Dermis blood vessel endothelial cell (primary cell): ENCODE results near the gene CRNKL1. TPM values are rescaled to one million over a fixed set of nuclear protein-coding genes. Genes with fewer than 3 reads are reported as not detected.
"Not testable (repeated sequence)": the region's sequence is repeated elsewhere in the genome, so short reads cannot be mapped to it uniquely, and the experiment has no call there.

Experiments
- DNase-seq: peaks from one replicate; pipeline ENCODE4 v3.0.0; 2010
- total RNA-seq: library from RNA; depleted of rRNA; stranded (reverse); fragments of >200 nt; gene quantifications from 2 replicates; pipeline ENCODE4 v1.2.3, GENCODE V29; 2014

The CRNKL1 gene
- total RNA-seq, 1 donor from 2014 or later: 39.5 TPM

DNA sequence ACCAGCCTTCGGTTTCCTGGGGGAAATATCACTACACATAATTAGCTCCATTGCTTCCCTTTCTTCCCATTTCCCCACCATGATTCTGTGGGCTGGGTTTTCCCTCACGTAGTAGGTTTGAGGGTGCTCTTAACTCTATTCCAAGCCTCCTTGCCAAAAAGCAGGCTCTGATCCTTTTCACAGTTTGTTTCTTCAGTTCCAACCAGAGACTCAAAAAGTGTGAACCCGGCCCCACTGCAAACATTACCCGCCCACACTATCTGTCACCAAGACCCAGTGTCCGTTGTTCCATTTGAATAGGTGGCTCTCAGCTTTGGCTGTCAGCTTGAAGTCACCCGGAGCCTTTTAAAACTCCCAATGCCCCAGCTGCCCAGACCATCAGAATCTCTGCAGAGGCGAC is 46.9 kb downstream of the CRNKL1 start:
- no peak for DNase-seq

DNA sequence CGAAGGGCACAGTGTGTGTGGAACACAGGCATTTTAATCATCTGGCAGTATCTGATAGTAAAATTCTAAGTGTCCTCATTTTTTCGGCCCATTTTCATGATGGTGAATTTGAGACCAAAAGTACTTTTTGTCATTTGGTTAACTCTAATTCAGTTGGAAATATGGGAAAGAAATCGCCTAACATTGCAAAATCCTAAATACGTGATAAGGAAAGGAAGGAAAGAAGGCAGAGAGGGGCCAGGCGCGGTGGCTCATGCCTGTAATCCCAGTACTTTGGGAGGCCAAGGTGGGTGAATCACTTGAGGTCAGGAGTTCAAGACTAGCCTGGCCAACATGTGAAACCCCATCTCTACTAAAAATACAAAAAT is 48.3 kb downstream of the CRNKL1 start:
- not testable (repeated sequence) for DNase-seq

DNA sequence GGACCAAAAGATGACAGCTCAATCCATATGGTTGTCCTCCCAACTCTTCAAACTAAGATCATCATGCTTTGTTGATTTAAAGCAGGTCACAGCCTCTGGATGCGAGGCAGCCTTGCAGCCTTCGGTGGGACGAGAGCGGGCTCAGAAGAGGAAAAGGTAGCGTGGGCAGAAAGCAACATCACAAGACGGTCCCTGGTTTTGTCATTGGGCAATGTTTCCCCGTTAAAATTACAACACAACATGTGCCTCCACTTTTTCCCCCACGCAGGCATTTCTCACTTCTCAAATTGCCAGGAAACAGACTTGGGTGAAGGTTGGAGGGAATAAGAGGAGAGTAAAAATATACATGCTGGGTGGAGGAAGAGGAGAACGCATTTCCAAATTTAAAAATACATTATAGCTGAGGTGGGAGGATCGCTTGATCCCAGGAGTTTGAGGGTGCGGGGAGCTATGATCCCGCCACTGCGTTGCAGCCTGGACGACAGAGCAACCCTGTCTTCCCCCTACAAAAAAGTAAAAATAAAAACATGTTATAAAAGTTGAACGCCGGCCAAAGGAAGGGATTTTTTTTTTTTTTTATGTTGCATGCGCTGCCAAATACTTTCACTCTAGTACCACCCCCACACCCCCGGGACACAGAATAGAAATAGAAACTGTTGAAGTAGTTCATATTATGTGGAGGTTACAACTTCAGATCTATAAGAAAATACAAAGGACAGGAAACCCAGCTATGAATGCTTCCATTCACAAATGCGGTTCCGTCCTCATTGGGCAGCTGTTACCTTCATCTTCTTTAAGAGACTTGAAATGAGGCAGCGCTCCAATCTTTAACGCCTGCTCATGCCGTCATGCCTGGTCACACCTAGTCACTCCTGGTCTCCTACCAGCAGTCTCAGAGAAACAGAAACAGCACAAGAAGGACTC is 49.0 kb downstream of the CRNKL1 start:
- peak; percentile 68 for DNase-seq

DNA sequence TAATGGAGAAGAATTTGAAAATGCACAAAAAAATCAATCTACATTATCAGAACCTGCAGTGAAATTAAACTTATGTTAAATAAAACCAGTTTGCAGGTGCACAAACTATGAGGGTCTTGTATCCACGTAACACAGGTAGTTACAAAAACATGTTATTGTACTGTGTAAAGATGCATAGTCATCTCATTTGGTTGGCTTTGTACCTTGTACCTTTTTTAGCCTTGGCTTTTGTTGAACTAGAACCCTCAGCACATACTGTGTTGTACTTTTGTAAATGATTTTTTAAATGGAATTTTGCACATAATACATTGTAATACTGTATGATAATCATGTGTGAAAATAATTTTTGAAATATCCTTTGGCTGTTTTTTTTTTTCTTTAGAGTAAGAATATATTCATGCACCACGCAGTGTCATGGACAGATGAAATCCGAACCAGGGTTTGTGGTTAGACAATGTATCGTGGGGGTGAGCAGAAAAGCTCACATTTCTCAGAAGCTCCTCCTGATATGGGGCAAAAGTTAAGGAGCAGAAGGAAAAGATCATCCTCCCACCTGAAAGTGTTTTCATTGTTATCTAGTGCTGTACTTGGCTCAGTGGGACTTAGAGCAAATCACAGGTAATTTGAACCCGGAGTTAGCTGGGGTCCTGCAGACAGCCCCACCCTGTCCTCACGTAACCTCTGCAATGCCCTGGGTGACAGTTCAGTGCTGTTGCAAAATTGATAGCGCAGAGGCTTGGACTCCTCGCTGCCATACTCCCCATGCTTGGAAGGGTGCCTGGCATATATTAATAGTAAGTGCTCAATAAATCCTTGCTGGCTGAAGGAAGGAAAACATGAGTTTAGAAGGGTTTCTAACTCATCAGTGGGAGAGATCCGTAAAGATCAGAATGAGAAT is 49.9 kb downstream of the CRNKL1 start:
- DNase-seq: no peak

DNA sequence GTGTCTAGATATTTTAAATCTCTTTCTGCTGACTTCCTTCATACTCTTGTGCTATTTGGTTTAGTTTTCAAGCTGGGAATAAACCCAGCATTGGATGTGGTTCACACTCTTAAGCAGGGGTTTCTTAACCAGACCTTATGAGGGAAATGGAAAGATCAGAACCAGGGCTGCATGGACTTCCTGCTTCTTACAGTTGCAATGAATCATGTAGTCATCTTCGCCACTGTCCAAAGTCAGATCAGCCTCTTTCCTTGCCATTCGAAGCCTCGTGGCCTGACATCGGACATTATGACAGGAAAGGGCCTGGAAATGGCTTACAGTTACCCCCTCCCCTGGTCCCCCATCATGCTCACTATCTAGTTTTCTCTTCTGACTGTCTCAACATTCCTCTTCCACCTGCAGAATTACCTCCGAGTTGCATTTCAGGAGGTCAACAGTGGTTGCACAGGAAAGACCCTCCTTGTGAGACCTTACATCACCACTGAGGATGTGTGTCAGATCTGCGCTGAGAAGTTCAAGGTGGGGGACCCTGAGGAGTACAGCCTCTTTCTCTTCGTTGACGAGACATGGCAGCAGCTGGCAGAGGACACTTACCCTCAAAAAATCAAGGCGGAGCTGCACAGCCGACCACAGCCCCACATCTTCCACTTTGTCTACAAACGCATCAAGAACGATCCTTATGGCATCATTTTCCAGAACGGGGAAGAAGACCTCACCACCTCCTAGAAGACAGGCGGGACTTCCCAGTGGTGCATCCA is 51.9 kb downstream of the CRNKL1 start:
- DNase-seq: no peak

DNA sequence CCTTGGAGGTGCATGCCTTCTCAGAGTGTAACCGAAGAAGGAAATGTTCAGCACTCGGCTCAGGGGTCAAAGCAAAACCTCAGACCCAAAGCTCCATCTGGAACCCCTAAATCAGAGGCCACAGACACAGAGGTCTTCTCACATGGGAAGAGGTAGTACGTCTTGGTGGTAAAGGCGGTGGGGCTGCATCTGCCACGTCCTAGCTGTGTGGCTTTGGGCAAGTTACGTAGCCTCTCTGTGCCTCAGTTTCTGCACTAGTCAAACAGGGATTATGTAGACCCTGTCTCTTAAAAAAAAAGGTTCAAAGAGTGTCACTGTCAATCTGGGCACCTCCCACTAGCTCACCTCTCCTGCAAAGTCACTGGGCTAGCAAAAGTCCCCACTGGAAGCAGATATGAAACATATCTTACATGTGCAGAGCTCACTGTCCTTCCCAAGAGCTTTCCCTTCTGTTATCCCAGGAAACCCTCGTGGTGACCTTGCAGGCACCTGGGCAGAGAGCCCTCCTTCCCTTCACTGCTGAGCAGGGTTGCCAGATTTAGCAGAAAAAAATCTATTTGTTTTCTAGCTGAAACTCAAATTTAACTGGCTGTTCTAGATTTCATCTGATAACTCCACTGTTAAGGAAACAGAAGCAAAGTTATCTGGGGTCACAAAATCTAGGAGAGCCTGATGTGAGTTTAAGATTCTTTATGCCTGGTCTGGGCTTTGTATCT is 53.1 kb downstream of the CRNKL1 start:
- DNase-seq: no peak

DNA sequence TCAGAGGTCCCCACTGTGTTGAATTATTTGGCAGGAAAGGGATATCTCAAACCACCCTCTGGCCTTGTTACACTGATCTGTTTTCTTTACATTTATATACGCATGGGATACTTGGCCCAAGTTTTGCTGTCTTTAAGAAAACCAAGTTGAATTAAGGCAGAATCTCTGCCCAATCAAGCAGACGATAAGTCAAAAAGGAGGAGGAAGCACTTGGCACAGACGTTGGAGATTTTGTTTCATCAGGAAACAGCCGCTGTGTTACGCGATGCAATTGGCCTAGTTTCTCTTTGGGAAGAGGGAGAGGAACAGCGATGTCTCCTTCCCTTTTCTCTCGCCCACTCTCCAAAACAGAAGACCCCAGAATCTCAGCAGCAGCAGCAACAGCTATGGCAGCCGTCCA is 55.3 kb downstream of the CRNKL1 start:
- DNase-seq: no peak

DNA sequence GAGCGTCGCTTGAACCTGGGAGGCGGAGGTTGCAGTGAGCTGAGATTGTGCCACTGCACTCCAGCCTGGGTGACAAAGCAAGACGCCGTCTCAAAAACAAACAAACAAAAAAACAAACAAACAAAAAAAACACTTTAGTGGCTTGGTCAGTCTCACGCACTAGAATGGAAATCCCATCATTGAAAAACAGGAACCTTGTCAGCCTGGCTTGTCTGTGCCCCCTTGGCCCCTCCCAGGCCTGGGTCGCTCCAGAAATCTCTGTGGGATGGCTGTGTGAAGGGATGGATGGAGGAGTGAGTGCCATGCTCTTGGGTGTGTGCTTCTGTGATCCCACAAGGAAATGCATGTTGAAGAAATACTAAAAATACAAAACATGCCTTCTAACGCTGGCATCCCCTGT is 56.0 kb downstream of the CRNKL1 start:
- no peak for DNase-seq

DNA sequence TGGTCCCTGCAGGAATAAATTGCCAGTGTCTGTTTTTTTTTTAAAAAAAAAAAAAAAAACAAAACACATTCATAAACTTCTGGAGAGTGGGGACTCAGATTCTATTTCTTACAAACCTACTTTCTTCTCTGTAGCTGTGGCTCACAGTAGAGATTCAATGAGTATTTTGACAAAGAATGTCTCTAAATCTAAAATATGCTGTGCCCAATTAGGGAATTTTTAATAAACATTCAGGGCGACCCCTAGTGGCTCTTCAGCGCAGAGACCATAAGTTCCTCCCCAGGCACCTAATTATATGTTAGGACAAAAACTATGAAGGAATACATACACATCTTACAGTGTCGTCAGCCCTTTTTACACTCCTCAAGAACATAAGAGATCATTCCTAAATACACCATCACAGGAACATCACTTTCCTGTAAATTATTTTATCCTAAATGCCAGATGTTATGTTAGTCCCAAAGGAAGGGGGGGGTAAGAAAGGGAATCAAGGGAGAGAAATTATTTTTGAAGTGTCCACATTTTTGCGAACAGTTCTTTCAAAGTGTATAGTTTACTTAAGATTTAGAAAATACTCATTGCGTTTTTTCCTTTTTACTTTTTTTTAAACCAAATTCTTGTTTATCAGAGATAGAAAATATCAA is 56.9 kb downstream of the CRNKL1 start:
- DNase-seq: peak; percentile 74

DNA sequence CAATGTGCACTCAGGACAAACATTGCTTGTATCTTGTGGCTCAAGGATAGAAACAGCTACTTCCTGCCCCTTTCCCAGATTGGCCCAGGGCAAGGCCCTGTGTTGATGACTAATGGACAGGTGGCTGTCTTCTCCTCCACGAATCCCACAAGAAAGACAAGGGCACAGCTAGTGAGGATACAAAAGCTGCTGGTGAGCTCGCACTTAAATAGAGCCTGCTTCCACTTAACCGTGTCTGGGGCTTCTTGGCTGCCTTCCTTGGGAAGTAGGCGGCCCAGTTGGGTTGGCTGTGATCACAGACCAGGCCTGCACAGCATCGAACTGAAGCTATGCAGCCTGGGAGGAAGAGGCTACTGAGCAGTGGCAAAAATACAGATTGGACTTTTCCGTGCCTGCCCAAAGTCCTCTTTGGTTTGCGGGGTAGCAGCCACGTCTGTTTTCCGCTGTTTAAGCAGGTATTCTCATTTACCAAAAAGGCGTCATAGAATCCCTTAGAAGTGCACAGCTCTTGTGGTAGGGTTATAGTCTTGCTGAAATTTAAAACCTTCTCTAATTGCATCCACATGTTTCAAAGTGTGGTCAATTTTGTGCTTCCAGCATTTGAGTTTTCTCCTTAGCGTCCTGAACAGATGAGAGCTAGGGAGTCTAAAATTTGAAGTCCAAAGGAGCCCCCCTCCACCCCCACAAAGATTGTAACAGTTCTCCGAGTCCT is 58.2 kb downstream of the CRNKL1 start:
- peak; percentile 76 for DNase-seq

DNA sequence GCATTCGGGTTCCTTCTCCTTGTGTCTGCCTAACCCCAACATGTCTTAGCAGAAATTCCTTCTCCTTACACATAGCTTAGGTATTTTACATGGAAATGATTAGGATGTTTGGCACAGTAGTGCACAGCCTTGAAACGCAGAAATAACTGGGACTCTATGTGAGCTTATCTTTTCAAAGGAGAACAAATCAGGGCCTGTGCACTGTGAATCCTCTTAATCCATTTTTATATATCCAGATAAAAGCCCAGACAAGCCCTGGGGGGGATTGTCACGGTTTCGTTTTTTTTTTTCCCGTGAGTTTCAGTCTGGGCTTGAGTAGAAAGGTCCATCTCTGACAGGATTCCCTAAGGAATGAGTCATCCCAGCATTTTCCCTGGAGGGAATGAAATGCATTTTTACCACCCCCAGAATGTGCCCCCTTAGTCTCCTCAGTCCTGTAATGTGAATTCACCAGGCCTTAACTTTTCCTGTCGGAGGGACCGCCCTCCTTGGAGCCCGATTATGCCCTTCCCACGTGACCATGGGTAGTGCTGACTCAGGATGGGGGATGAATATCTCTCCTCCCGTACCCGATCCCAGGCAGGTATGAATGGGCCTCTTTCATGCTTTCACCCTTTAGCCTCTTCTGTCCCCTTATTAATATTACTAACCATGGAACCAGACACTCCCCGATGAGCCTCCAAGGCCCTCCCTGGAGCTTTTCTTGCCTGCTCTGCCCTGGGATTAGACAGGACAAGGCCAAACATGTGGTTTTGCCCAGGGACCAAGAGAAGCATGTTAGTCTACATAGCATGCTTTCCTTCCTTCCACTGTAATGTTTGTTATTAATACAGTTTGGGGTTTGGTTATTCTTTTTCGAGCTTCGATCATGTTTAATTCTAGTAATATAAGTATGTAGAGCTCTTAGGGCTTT is 59.0 kb downstream of the CRNKL1 start:
- peak; percentile 83 for DNase-seq

DNA sequence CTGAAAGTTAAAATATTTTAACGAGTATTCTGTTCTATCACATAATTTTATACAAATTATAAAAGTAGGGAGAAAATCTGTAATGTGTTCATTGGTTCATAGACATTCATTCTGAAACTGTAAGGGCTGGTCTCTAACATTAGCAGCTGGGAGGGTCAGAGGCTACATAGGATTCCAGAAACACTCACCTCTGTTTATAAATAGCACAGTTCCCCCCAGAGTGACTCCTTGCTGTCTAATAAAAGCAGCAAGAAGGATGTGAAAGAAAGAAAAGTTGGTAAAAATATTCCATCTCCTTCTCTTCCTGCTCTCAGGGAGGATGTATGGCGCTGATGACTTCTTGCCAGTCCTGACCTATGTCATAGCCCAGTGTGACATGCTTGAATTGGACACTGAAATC is 60.4 kb downstream of the CRNKL1 start:
- peak; percentile 13 for DNase-seq

DNA sequence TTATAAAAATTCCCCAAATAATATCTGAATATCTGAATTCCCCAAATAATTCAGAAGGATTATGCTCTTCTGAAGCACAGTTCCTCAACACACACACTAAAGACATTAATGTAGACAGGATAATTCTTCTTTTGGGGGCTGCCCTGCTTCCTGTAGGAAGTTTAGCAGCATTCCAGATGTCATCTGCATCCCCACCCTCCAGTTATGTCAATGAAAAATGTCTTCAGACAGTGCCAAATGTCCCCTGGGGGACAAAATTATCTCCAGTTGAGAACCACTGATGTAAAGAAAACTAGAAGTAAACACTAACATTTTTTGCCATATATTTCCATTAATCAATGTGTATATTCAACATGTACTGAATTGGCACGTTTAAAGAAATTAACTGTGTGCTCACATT is 61.0 kb downstream of the CRNKL1 start:
- no peak for DNase-seq

DNA sequence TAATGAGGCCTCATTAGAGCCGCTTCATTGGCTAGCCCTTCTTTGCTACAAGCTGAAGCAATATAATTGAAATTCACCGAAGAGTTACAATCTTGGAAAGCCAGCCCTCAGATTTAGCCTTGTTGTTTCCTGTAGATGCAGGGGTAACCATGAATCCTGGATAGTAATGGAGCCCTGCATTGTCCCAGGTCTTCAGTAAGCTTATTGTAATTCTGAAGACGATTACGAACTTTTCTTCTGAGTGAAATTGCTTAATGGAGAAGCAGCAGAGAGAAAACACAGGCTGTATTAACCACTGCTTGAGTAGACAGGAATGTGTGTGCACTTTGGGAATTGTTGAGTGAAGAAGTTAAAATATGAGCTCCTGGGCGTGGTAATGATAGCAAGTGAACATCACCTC is 61.4 kb downstream of the CRNKL1 start:
- no peak for DNase-seq

DNA sequence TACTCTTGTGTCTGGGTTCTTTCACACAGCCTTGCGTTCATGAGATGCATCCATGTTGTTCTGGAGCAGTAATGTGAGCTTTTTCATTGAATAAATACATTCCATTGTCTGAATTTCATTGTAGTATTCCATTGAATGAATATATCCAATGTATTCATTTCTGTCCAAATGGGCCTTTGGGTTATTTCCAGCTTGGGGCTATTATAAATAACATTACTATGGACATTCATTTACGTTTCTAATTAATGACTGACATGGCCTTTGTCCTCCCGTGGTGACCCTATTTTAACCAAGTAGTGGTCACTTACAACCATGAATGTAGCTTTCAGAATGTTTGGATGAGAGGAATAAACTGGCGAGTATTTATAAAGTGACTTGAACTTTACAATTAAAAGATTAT is 65.2 kb downstream of the CRNKL1 start:
- DNase-seq: no peak

DNA sequence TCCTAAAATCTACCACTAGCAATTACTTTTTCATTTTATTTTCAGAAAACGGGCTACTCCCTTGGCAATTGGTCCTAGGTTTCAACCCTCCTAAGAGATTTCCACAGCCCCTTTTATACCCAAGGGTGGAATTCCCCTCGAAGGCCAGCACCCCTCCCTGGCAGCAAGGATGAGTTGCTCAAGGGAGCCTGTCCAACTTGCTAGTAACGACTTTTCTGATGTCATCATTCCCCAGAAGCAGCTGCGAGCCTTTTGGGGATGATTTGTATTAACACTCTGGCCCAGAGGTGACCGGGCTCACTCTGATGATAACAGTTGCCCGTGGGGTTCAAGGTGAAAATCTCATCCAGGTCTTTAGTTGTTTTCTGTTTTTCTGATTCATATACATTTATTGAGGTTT is 65.8 kb downstream of the CRNKL1 start:
- DNase-seq: no peak
